ENCODE measurements around the gene CCNY. TPM values are rescaled to one million over a fixed set of nuclear protein-coding genes. Genes with fewer than 3 reads are reported as not detected.

Gene CCNY
- total RNA-seq, 2 donors from 2014 or later, result 60.5 to 65.9 TPM

DNA sequence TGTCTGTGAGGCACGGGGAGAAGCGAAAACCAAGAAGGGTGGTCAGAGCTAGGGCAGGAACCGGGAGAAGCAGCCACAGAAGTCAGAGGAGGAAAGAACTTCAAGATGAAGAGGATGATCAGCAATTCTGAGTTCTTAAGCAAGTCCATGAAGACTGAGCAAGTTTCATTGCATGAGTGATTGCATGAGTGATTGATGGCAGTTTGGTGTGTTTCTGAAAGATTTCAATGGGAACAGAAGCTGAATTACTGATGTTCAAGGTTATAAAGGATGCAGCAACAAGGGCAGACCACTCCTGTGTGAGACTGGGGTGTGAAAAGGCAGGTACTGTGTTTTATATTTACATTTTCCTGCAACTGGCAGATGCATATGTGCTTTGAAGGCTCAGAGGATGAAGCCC is 35.4 kb downstream of the CCNY start:
- DNase-seq, result no peak
- H3K9me3 Mint-ChIP-seq, result peaks cover 2% of the 10 kb centered on the region
- H3K27me3 Mint-ChIP-seq (ENCODE audit: insufficient read depth), result no peaks in the 10 kb centered on the region
- H3K4me3 ChIP-seq (ENCODE audit: low read length), result no peak overlapping the region
- no peak overlapping the region for H3K27ac ChIP-seq (ENCODE audit: low read depth, low read length)
- WGBS, 2 experiments (ENCODE audit: insufficient coverage in 1 of 2, insufficient read length in 1 of 2), result 94 to 100% methylated on average over 3 of the region's 3 CpGs
- H3K36me3 ChIP-seq (ENCODE audit: control insufficient read depth, insufficient read depth, low read length), result no peaks in the 10 kb centered on the region
- H3K4me1 Mint-ChIP-seq, result peaks cover 7% of the 10 kb centered on the region
- TF ChIP-seq CTCF (conservative IDR thresholded peaks at IDR 0.05), result no peak
- no peaks in the 10 kb centered on the region for H3K36me3 Mint-ChIP-seq (ENCODE audit: low read depth)
- H3K27ac Mint-ChIP-seq, result no peak overlapping the region
- H3K27me3 ChIP-seq (ENCODE audit: control insufficient read depth, insufficient read depth, low read length, poor library complexity, severe bottlenecking), result no peaks in the 10 kb centered on the region
- peaks cover 3% of the 10 kb centered on the region for H3K4me1 ChIP-seq (ENCODE audit: control insufficient read depth, insufficient read depth, low read length)
- H3K9me3 ChIP-seq (ENCODE audit: control insufficient read depth, low read length), result no peaks in the 10 kb centered on the region
- no peak overlapping the region for H3K4me3 Mint-ChIP-seq
- H3K9ac ChIP-seq (ENCODE audit: extremely low read depth, low read length, poor library complexity, severe bottlenecking), result no peak overlapping the region

- Histone ChIP-seq H3K27me3 (ENCODE audit: control insufficient read depth, insufficient read depth, low read length, poor library complexity, severe bottlenecking) (no peaks in the 10 kb centered on the region), H3K4me3 (ENCODE audit: low read length) (no peak overlapping the region), H3K27ac (ENCODE audit: low read depth, low read length) (peak overlapping the region; percentile 21), H3K4me1 (ENCODE audit: control insufficient read depth, insufficient read depth, low read length) (peaks cover 3% of the 10 kb centered on the region), H3K36me3 (ENCODE audit: control insufficient read depth, insufficient read depth, low read length) (no peaks in the 10 kb centered on the region), H3K9me3 (ENCODE audit: control insufficient read depth, low read length) (no peaks in the 10 kb centered on the region), H3K9ac (ENCODE audit: extremely low read depth, low read length, poor library complexity, severe bottlenecking) (no peak overlapping the region)
- no peak for DNase-seq
- WGBS, 2 experiments (ENCODE audit: insufficient coverage in 1 of 2, insufficient read length in 1 of 2), result 86 to 90% methylated on average over 4 to 5 of the region's 5 CpGs
- Mint-ChIP-seq H3K4me3 (no peak overlapping the region), H3K9me3 (peaks cover 2% of the 10 kb centered on the region), H3K4me1 (peaks cover 7% of the 10 kb centered on the region), H3K36me3 (ENCODE audit: low read depth) (no peaks in the 10 kb centered on the region), H3K27ac (peak overlapping the region; percentile 18), H3K27me3 (ENCODE audit: insufficient read depth) (no peaks in the 10 kb centered on the region)
- no peak for TF ChIP-seq CTCF (conservative IDR thresholded peaks at IDR 0.05)
Measured at GRCh38 chr10:35372329-35372728, 36.0 kb downstream of the CCNY start.

DNA sequence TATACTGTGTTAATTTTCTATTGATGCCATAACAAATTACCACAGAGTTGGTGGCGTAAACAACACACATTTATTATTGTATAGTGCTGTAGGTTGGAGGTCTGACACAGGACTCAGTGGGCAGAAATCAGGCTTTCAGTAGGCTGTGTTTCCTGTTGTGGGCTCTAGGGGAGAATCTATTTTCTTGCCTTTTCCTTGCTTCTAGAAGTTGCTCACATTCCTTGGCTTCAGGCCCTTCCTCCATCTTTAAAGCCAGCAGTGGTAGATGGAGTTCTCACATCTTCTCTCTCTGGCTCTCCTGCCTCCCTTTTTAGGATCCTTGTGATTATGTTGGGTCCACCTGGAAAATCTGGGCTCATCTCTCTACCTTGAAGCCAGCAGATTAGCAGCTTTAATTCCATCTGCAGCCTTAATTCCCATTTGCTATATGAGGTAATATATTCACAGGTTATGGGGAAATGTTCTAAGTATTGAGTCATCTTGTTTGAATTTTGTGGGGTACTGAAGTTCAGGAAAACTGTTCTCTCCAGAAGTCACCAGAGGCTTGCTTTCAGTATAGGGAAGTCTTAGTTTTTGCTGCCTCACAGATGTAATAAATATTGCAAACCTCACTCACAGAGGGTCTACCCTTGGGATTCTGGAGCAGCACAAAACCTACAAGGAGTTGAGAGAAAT is 38.9 kb downstream of the CCNY start:
- H3K9me3 ChIP-seq (ENCODE audit: control insufficient read depth, low read length), result no peaks in the 10 kb centered on the region
- H3K27ac Mint-ChIP-seq, result no peak overlapping the region

More for the DNA sequence above, 38.9 kb downstream of the CCNY start:
- DNase-seq, result no peak
- WGBS, 2 experiments (ENCODE audit: insufficient coverage in 1 of 2, insufficient read length in 1 of 2), result 100% methylated on average over 1 of the region's 1 CpG; no CpG with 5 or more reads in 1 of the 2 experiments
- H3K9ac ChIP-seq (ENCODE audit: extremely low read depth, low read length, poor library complexity, severe bottlenecking), result no peak overlapping the region
- peak; percentile 46 for TF ChIP-seq CTCF (conservative IDR thresholded peaks at IDR 0.05)
- no peak overlapping the region for H3K4me3 ChIP-seq (ENCODE audit: low read length)
- H3K27ac ChIP-seq (ENCODE audit: low read depth, low read length), result no peak overlapping the region
- peaks cover 2% of the 10 kb centered on the region for H3K9me3 Mint-ChIP-seq
- no peaks in the 10 kb centered on the region for H3K36me3 Mint-ChIP-seq (ENCODE audit: low read depth)
- no peaks in the 10 kb centered on the region for H3K27me3 ChIP-seq (ENCODE audit: control insufficient read depth, insufficient read depth, low read length, poor library complexity, severe bottlenecking)
- H3K4me3 Mint-ChIP-seq, result no peak overlapping the region
- H3K4me1 ChIP-seq (ENCODE audit: control insufficient read depth, insufficient read depth, low read length), result peaks cover 10% of the 10 kb centered on the region
- no peaks in the 10 kb centered on the region for H3K27me3 Mint-ChIP-seq (ENCODE audit: insufficient read depth)
- H3K36me3 ChIP-seq (ENCODE audit: control insufficient read depth, insufficient read depth, low read length), result no peaks in the 10 kb centered on the region
- H3K4me1 Mint-ChIP-seq, result peaks cover 20% of the 10 kb centered on the region
